ENCODE data around the gene SLMAP. TPM values are rescaled to one million over a fixed set of nuclear protein-coding genes. Genes with fewer than 3 reads are reported as not detected.

Gene SLMAP
- total RNA-seq, 1 experiment from 2014 or later: 33.5 TPM

DNA sequence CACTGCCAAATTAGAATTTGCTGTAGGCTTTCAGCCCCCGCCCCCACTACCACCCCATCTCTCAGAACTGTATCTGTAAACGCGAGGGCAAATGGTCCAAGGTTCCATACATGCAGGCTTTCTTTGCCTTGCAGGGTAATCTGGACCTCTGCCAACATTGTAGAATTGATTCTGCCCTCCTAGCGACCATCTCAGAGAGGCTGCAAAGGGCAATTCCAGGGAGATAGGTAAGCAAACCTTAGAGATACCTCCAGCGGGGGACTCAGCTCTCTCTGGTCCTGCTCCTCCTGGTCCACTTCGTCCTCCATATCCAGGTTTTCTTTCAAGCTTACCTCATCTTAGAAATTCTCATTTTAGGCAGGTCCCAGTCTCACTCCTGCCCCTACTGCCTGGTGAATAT is 64.4 kb downstream of the SLMAP start:
- Histone ChIP-seq H3K27me3 (ENCODE audit: control insufficient read depth, insufficient read depth, low read length) (no peaks in the 10 kb centered on the region), H3K36me3 (replicated peaks; ENCODE audit: control insufficient read depth, insufficient read depth, low read length) (no peaks in the 10 kb centered on the region)
- DNase-seq: no peak

DNA sequence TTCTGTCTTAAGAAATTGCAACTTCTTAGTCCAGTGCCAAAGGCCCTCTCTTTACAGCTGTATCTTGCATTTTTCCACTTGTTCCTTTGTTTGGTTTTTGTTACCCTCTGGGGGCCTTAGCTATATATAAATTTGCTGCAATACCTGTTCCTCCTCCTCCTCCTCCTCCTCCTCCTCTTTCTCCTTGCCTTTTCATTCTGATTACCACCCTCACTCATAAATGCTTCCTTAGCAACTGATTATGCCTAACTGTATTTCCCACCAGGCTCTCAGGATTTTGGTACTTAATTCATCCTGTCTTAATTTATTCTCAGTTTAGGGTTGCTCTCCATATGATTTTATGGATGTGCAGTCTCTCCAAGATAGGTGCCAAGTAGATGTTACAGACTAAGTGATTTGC is 65.7 kb downstream of the SLMAP start:
- DNase-seq: no peak
- no peaks in the 10 kb centered on the region for H3K36me3 ChIP-seq (replicated peaks; ENCODE audit: control insufficient read depth, insufficient read depth, low read length)
- no peak overlapping the region for H3K4me3 ChIP-seq (ENCODE audit: insufficient read depth, low read depth, low read length)
- H3K27me3 ChIP-seq (ENCODE audit: control insufficient read depth, insufficient read depth, low read length): no peaks in the 10 kb centered on the region

More for the DNA sequence above, 64.4 kb downstream of the SLMAP start:
- no peak overlapping the region for H3K4me3 ChIP-seq (ENCODE audit: insufficient read depth, low read depth, low read length)

DNA sequence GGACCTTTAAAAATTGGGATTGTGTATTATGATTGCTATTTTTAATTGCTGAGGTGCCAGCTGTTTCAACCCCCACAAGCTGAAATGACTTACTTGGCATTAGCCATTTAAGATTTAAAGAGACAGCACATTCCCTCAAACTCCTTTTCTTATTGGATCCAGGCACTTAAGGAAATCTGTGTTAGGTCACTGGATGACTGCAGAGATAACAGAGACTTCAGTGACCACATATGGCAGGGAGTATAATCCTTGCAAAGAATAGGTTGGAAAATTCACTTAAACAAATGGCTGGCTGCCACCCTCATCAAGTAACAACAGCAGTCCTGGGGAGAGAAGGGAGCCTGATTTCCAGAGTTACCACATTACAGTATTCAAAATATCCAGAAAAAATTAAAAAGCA is 66.6 kb downstream of the SLMAP start:
- Histone ChIP-seq H3K27me3 (ENCODE audit: control insufficient read depth, insufficient read depth, low read length) (no peaks in the 10 kb centered on the region), H3K36me3 (replicated peaks; ENCODE audit: control insufficient read depth, insufficient read depth, low read length) (no peaks in the 10 kb centered on the region), H3K4me3 (ENCODE audit: insufficient read depth, low read depth, low read length) (no peak overlapping the region)
- no peak for DNase-seq

DNA sequence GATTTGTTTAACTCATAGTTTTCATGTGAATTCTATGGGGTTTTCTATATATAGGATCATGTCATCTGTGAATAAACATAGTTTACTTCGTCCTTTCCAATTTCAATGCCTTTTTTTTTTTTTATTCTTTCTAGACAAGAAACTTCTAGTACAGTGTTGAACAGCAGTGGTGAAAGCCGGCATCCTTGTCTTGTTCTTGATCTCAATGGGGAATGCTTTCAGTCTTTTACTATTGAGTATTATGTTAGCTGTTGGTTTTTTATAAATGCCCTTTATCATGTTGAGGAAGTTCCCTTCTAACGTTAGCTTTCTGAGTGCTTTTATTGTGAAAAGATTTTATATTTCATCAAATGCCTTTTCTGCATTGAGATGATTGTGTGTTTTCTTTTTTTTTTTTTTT is 69.0 kb downstream of the SLMAP start:
- H3K4me3 ChIP-seq (ENCODE audit: insufficient read depth, low read depth, low read length): no peak overlapping the region
- no peaks in the 10 kb centered on the region for H3K36me3 ChIP-seq (replicated peaks; ENCODE audit: control insufficient read depth, insufficient read depth, low read length)
- DNase-seq: no peak
- no peaks in the 10 kb centered on the region for H3K27me3 ChIP-seq (ENCODE audit: control insufficient read depth, insufficient read depth, low read length)

DNA sequence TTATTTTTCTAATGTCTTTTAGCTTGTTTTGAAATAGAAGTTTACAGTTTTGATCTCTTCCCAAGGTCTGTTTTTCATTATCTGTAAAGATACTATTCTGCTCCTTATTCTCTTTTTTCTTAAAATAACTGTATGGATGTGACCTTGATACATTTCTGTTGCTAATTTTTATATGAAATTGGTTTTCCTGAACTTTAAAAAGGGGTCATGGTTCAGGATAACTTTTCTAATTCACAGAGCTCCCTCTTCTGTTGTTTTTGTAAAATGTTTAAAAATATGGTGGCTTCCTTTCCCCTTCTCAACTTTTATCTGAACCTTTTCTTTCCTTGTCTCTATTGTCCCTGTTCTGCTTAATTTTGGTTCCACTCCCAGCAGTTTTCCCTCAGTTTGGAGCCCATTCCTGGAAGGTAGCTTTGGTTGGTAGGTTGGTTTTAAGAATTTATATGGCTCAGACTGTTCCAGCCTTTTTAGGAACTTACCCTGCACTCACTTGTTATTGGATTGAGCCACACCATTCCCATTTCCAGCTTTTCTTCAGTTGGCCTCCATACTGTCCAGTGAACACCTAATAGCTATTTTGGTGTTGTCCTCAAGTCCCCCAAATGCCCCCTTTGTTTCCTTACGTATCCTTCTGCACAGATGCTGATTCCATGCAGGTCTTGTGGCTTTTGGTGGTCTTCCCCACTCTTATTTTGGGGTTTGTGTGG is 70.3 kb downstream of the SLMAP start:
- no peak overlapping the region for H3K4me3 ChIP-seq (ENCODE audit: insufficient read depth, low read depth, low read length)
- H3K27me3 ChIP-seq (ENCODE audit: control insufficient read depth, insufficient read depth, low read length): no peaks in the 10 kb centered on the region
- no peak for DNase-seq
- H3K36me3 ChIP-seq (replicated peaks; ENCODE audit: control insufficient read depth, insufficient read depth, low read length): no peaks in the 10 kb centered on the region

DNA sequence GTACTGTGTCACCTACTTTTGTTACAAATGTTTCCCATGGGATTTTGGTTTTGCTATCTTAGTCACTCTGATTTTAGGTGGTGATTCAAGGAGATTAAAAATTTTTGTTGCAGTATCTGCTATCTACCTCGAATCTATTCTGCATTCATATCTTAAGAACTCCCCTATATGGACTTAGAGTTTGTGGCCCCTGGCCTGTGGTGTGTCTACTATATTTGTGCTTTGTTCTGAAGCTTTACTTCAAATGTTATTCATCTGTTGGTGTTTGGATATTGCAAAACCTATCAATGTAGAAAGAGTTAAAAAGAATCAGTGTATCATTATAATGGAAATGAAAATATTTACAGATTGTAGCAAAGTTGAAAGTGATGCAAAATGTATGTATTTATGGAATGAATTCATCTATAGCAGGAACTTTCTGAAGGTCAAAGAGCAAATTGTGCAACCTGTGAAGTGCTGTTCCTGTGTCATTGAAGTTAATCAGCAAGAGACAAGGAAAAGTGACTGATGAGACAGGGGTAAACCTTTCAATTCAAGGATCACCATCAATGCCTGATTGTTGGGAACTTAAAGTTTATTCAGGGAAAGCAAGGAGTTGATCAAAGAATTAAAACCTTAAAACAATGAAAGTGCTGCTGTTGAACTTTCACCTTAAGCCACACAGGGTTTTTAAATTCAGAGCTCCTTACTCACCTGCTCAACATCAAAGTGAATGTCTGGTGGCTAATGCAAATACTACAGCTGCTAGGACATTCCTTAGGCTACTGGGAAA is 71.0 kb downstream of the SLMAP start:
- no peaks in the 10 kb centered on the region for H3K36me3 ChIP-seq (replicated peaks; ENCODE audit: control insufficient read depth, insufficient read depth, low read length)
- DNase-seq: no peak
- no peaks in the 10 kb centered on the region for H3K27me3 ChIP-seq (ENCODE audit: control insufficient read depth, insufficient read depth, low read length)

DNA sequence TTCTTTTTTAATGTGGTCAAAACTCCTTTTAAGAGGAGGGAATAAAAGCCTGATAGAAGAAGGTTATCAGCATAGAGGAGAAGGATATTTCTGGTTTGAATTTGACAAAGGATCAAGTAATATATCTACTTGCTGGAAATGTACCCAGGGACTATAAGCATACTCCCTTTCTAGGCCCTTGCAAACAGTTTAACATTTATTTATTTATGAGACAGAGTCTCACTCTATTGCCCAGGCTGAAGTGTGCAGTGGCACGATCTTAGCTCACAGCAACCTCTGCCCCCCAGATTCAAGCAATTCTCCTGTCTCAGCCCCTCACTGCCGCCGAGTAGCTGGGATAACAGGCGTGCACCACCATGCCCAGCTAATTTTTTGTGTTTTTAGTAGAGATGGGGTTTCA is 71.6 kb downstream of the SLMAP start:
- no peak overlapping the region for H3K4me3 ChIP-seq (ENCODE audit: insufficient read depth, low read depth, low read length)
- no peaks in the 10 kb centered on the region for H3K36me3 ChIP-seq (replicated peaks; ENCODE audit: control insufficient read depth, insufficient read depth, low read length)

More for the DNA sequence above, 71.0 kb downstream of the SLMAP start:
- no peak overlapping the region for H3K4me3 ChIP-seq (ENCODE audit: insufficient read depth, low read depth, low read length)

DNA sequence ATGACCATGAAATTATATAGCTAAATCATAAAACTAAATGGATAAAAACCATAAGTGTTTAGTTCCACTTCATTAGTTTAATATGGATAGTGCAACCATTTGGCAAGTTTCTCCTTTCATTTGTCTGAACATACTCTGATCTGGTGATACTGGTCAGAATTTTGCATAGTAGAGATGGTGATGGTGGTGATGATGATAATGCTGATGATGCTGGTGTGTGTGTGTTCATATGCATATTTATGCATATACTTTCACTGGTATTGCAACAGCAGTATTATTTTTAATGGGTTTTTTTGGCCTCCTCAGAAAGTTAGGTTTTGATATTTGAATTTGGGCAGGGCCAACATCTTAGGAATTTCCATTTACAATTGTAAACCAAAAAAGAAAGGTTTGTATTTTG is 76.4 kb downstream of the SLMAP start:
- H3K27me3 ChIP-seq (ENCODE audit: control insufficient read depth, insufficient read depth, low read length): no peaks in the 10 kb centered on the region
- H3K4me3 ChIP-seq (ENCODE audit: insufficient read depth, low read depth, low read length): no peak overlapping the region
- H3K36me3 ChIP-seq (replicated peaks; ENCODE audit: control insufficient read depth, insufficient read depth, low read length): no peaks in the 10 kb centered on the region
- DNase-seq: no peak

More for the DNA sequence above, 71.6 kb downstream of the SLMAP start:
- DNase-seq: no peak
- H3K27me3 ChIP-seq (ENCODE audit: control insufficient read depth, insufficient read depth, low read length): no peaks in the 10 kb centered on the region

DNA sequence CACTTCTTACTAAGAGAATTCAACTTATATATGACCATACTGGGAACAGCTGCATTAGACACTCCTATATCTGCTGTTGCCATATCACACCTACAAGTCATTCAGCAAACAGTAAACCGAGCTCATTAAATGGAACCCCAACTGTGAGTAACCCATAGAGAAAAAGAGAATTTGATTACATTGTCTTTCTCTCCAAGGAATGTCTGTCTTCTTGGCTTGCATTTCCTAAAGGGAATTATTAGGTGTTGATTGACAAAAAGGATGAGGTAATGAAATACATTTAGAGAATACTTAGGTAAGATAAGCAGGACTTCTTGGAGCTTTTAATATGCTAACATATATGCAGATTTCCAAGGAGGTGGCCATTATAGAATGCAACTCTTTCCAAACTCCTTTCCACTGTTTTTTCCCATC is 76.8 kb downstream of the SLMAP start:
- H3K4me3 ChIP-seq (ENCODE audit: insufficient read depth, low read depth, low read length): no peak overlapping the region

DNA sequence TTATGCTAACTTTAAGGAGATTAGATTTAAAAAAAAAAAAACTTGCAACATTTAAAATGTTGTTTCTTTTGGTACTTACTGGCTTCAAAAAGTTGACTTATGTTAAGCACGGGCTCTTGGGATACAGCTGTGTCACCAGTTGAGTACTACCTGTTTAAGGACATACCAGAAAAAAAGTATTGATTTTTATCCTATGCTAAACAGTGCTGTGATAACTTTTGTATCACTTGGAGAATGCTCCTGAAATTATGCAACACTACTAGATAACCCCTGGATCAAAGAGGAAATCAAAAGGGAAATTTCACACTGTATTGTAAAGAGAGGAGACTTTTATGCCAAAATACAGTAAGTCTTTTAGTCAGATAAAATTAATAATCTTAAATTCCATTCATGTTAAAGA is 77.7 kb downstream of the SLMAP start:
- H3K36me3 ChIP-seq (replicated peaks; ENCODE audit: control insufficient read depth, insufficient read depth, low read length): no peaks in the 10 kb centered on the region
- H3K4me3 ChIP-seq (ENCODE audit: insufficient read depth, low read depth, low read length): no peak overlapping the region
- H3K27me3 ChIP-seq (ENCODE audit: control insufficient read depth, insufficient read depth, low read length): no peaks in the 10 kb centered on the region
- no peak for DNase-seq

More for the DNA sequence above, 76.8 kb downstream of the SLMAP start:
- DNase-seq: no peak
- Histone ChIP-seq H3K36me3 (replicated peaks; ENCODE audit: control insufficient read depth, insufficient read depth, low read length) (no peaks in the 10 kb centered on the region), H3K27me3 (ENCODE audit: control insufficient read depth, insufficient read depth, low read length) (no peaks in the 10 kb centered on the region)

DNA sequence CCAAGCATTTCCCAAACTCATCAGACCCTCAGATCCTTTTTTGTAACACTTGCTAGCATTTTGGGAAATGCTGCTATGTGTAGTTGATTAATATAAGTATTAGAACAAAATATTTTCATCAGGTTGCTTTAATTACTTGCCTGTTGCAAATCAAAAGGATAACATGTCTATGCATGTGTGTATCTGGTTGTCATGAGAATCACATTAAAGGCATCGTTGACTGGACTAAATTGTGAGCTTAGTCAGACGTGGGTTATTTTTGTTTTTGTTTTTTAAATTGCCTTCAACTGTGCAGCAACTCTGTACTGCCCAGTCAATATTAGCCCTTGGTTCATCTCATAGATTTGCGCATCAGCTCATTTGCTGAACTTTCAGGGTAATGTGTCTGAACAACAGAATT is 81.6 kb downstream of the SLMAP start:
- Histone ChIP-seq H3K4me3 (ENCODE audit: insufficient read depth, low read depth, low read length) (no peak overlapping the region), H3K27me3 (ENCODE audit: control insufficient read depth, insufficient read depth, low read length) (no peaks in the 10 kb centered on the region), H3K36me3 (replicated peaks; ENCODE audit: control insufficient read depth, insufficient read depth, low read length) (no peaks in the 10 kb centered on the region)
- DNase-seq: no peak

DNA sequence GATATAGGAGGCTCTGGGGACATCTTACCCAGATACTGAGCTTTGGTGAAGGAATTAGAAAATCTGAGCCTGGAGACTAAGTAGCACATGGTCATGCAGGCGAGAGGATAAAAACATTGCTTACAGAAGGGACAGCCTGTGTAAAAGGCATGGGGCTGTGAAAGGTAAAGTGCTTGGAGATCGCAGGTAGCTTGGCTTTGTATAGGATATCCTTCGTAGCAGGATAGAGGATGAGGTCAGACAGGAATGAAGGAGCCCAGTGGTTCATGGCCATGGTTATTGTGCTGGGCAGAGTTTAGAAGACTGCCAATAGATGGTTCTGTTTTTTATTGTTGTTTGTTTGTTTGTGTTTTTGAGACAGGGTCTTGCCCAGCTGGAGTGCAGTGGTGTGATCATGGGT is 82.5 kb downstream of the SLMAP start:
- no peaks in the 10 kb centered on the region for H3K27me3 ChIP-seq (ENCODE audit: control insufficient read depth, insufficient read depth, low read length)
- no peak for DNase-seq
- H3K36me3 ChIP-seq (replicated peaks; ENCODE audit: control insufficient read depth, insufficient read depth, low read length): no peaks in the 10 kb centered on the region
- no peak overlapping the region for H3K4me3 ChIP-seq (ENCODE audit: insufficient read depth, low read depth, low read length)

DNA sequence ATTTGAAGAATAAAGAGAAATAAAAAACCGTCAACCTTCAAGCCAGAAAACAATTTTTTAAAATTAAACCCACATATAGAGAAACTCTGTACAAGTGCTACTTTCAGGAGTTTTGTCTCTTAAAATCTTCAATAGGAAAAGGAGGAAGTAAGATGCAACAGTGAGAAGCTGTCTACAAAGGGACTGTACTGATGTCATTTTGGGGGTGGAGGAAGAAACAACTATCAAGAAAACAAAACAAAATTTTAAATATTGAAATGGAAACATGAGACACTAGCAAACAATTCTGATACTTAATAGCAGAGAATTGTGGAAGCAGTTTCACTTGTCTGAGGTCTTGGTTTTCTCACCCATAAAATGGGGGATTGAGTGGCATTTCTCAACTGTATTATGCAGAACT is 84.4 kb downstream of the SLMAP start:
- H3K27me3 ChIP-seq (ENCODE audit: control insufficient read depth, insufficient read depth, low read length): no peaks in the 10 kb centered on the region
- no peak overlapping the region for H3K4me3 ChIP-seq (ENCODE audit: insufficient read depth, low read depth, low read length)
- no peak for DNase-seq
- no peaks in the 10 kb centered on the region for H3K36me3 ChIP-seq (replicated peaks; ENCODE audit: control insufficient read depth, insufficient read depth, low read length)

DNA sequence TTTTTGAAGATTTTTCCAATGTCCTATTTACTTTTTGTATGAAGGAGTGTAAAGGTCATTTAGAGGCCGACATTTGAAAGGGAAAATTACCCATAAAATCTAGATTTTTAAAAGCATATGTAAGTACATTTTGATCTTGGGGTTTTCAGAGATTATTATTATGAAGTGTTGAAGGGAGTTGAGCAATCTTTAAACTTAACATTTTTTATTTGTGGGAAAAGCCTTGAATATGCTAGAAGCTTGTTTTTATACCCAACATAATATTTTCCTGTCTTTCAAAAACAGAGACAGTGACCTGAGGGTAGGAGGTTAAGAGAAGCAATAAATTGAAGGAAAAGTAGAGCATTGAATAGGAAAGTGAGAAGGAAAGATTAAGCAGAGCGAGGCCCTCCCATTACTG is 85.7 kb downstream of the SLMAP start:
- no peak for DNase-seq
- Histone ChIP-seq H3K4me3 (ENCODE audit: insufficient read depth, low read depth, low read length) (no peak overlapping the region), H3K27me3 (ENCODE audit: control insufficient read depth, insufficient read depth, low read length) (no peaks in the 10 kb centered on the region), H3K36me3 (replicated peaks; ENCODE audit: control insufficient read depth, insufficient read depth, low read length) (no peaks in the 10 kb centered on the region)

DNA sequence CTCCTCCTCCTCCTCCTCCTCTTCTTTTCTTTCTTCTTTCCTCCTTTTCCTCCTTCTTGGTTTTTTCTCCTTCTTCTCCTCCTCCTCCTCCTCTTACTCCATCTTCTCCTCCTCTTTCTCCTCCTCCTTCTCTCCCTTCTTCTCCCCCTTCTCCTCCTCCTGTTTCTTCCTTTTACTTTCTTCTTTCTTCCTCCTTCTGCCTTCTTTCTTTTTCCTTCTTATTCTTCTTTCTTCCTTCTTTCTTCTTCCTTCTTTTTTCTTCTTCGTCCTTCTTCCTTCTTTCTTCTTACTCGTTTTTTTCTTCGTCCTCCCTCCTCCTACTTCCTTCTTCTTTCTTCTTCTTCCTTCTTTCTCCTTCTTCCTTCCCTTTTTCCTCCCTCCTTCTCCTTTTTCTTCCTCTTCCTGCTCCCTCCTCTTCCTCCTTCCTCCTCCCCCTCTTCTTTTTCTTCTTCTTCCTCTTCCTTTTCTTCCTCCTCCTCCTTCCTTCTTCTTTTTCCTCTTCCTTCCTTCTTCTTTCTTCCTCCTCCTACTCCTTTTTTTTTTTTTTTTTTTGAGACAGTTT is 92.1 kb downstream of the SLMAP start:
- DNase-seq: no peak
- Histone ChIP-seq H3K27me3 (ENCODE audit: control insufficient read depth, insufficient read depth, low read length) (no peaks in the 10 kb centered on the region), H3K36me3 (replicated peaks; ENCODE audit: control insufficient read depth, insufficient read depth, low read length) (no peaks in the 10 kb centered on the region), H3K4me3 (ENCODE audit: insufficient read depth, low read depth, low read length) (no peak overlapping the region)
